IMR-90 (cell line): ENCODE data around the gene OR10H2. TPM values are rescaled to one million over a fixed set of nuclear protein-coding genes. Genes with fewer than 3 reads are reported as not detected.

Source experiments
- ATAC-seq: fragments of 200-7000 bp; cut with Tn5 transposase; 2 replicates; pipeline ENCODE4 v1.9.1; 2020; ENCODE audit warnings: low read depth, mild to moderate bottlenecking, moderate library complexity
- BruUV-seq: library from RNA; stranded (reverse); fragments of 400-500 nt; replicated peaks from 2 replicates; lab custom pipeline; 2021; lab: Mats Ljungman, UMichigan
- CTCF ChIA-PET: fragments of 300-600 bp; formaldehyde crosslinking; extraction: SDS; loops from one replicate; lab custom pipeline; 2021; ENCODE audit warnings: antibody characterized with exemption; lab: Yijun Ruan, JAX
- POLR2A ChIA-PET: fragments of 300-600 bp; sonication (Branson Sonifier 250); formaldehyde crosslinking; loops from one replicate; lab custom pipeline; 2022; ENCODE audit warnings: antibody characterized with exemption; ENCODE audit not compliant: unreplicated experiment; lab: Charles Lee
- DNase-seq: peaks from one replicate; pipeline ENCODE4 v3.0.0; 2013
- H2AFZ ChIP-seq: replicated peaks from 2 replicates; pipeline ENCODE3; 2013; ENCODE audit warnings: low read length, mild to moderate bottlenecking; ENCODE audit not compliant: poor library complexity
- H2AK5ac ChIP-seq: 2 replicates; pipeline ENCODE4 v1.6.1; 2013; ENCODE audit warnings: low read depth, low read length, inconsistent platforms
- H2AK9ac ChIP-seq: replicated peaks from 2 replicates; pipeline ENCODE3; 2013; ENCODE audit warnings: mild to moderate bottlenecking, low read depth, low read length, moderate library complexity; ENCODE audit not compliant: poor library complexity
- H2BK120ac ChIP-seq: 2 replicates; pipeline ENCODE4 v1.6.1; 2013; ENCODE audit warnings: low read depth, low read length, inconsistent platforms
- H2BK15ac ChIP-seq: 3 replicates; pipeline ENCODE4 v1.6.1; 2013; ENCODE audit warnings: low read depth, low read length, inconsistent platforms
- H2BK20ac ChIP-seq: 2 replicates; pipeline ENCODE4 v1.6.1; 2013; ENCODE audit warnings: low read depth, mild to moderate bottlenecking, inconsistent platforms, low read length, moderate library complexity
- H2BK5ac ChIP-seq: 2 replicates; pipeline ENCODE4 v1.6.1; 2013; ENCODE audit warnings: mild to moderate bottlenecking, low read depth, low read length, inconsistent platforms; ENCODE audit not compliant: poor library complexity, severe bottlenecking
- H3K14ac ChIP-seq: replicated peaks from 2 replicates; pipeline ENCODE4 v1.6.1; 2013; ENCODE audit warnings: low read depth, low read length, inconsistent platforms
- H3K18ac ChIP-seq: 2 replicates; pipeline ENCODE4 v1.6.1; 2013; ENCODE audit warnings: low read depth, low read length, control low read depth
- H3K23ac ChIP-seq: 2 replicates; pipeline ENCODE4 v1.6.1; 2013; ENCODE audit warnings: low read depth, low read length, inconsistent platforms
- H3K27ac ChIP-seq: 2 replicates; pipeline ENCODE4 v1.5.1; 2013; ENCODE audit warnings: mild to moderate bottlenecking, control low read depth, low read length; ENCODE audit not compliant: insufficient read depth
- H3K27me3 ChIP-seq: 2 replicates; pipeline ENCODE4 v1.6.1; 2013; ENCODE audit warnings: low read length; ENCODE audit not compliant: control insufficient read depth, insufficient read depth
- H3K36me3 ChIP-seq: 2 replicates; pipeline ENCODE4 v1.6.1; 2013; ENCODE audit warnings: low read length, mixed read lengths; ENCODE audit not compliant: control insufficient read depth, insufficient read depth
- H3K4ac ChIP-seq: 2 replicates; pipeline ENCODE4 v1.6.1; 2013; ENCODE audit warnings: low read depth, low read length, inconsistent platforms
- H3K4me1 ChIP-seq: 2 replicates; pipeline ENCODE4 v1.6.1; 2013; ENCODE audit warnings: low read length, mixed read lengths; ENCODE audit not compliant: control insufficient read depth, insufficient read depth
- H3K4me2 ChIP-seq: 2 replicates; pipeline ENCODE4 v1.6.1; 2013; ENCODE audit warnings: low read depth, mild to moderate bottlenecking, control low read depth, low read length, moderate library complexity
- H3K4me3 ChIP-seq: 2 replicates; pipeline ENCODE4 v1.5.1; 2013; ENCODE audit warnings: low read depth, mild to moderate bottlenecking, control low read depth, low read length, moderate library complexity; ENCODE audit not compliant: insufficient read depth
- H3K56ac ChIP-seq: 2 replicates; pipeline ENCODE4 v1.6.1; 2013; ENCODE audit warnings: low read length, inconsistent platforms; ENCODE audit not compliant: insufficient read depth; ENCODE audit errors: extremely low read depth
- H3K79me1 ChIP-seq, 2 experiments: 2 replicates each; pipeline ENCODE4 v1.6.1; 2013; ENCODE audit warnings: low read length in 2 of 2, inconsistent platforms in 1 of 2, low read depth in 1 of 2
- H3K9ac ChIP-seq: 2 replicates; pipeline ENCODE4 v1.6.1; 2013; ENCODE audit warnings: low read depth, low read length, control low read depth
- H3K9me1 ChIP-seq: 2 replicates; pipeline ENCODE4 v1.6.1; 2013; ENCODE audit warnings: low read length, inconsistent platforms; ENCODE audit not compliant: insufficient read depth
- H3K9me3 ChIP-seq: 2 replicates; pipeline ENCODE4 v1.6.1; 2013; ENCODE audit warnings: low read length; ENCODE audit not compliant: control insufficient read depth, insufficient read depth
- H4K20me1 ChIP-seq: 2 replicates; pipeline ENCODE4 v1.6.1; 2013; ENCODE audit warnings: low read length, inconsistent platforms; ENCODE audit not compliant: insufficient read depth
- H4K5ac ChIP-seq: 2 replicates; pipeline ENCODE4 v1.6.1; 2013; ENCODE audit warnings: mild to moderate bottlenecking, low read depth, low read length, control low read depth
- H4K8ac ChIP-seq, 2 experiments: 2 replicates each; pipeline ENCODE4 v1.6.1; 2013; ENCODE audit warnings: low read depth in 2 of 2, low read length in 2 of 2, control low read depth in 1 of 2, inconsistent platforms in 1 of 2
- H4K91ac ChIP-seq: 2 replicates; pipeline ENCODE4 v1.6.1; 2013; ENCODE audit warnings: low read depth, low read length, inconsistent platforms; ENCODE audit not compliant: insufficient read depth
- BHLHE40 ChIP-seq: fragments of 150-350 bp; IDR thresholded peaks from 2 replicates; pipeline ENCODE4 v1.6.1; 2016; ENCODE audit warnings: mild to moderate bottlenecking, low read depth, low read length
- CHD1 ChIP-seq: IDR thresholded peaks from 2 replicates; pipeline ENCODE4 v1.6.1; 2012; ENCODE audit warnings: low read depth, low read length, improper control_type of control experiment
- FOS ChIP-seq: fragments of 150-350 bp; IDR thresholded peaks from 2 replicates; pipeline ENCODE4 v1.6.1; 2016; ENCODE audit warnings: low read depth, low read length
- MAFK ChIP-seq: IDR thresholded peaks from 2 replicates; pipeline ENCODE4 v1.6.1; 2012; ENCODE audit warnings: low read depth, low read length, improper control_type of control experiment
- MXI1 ChIP-seq: IDR thresholded peaks from 2 replicates; pipeline ENCODE4 v1.6.1; 2012; ENCODE audit warnings: low read depth, mild to moderate bottlenecking, low read length, moderate library complexity, borderline replicate concordance
- NFE2L2 ChIP-seq: fragments of 150-350 bp; IDR thresholded peaks from 2 replicates; pipeline ENCODE4 v1.6.1; 2016; ENCODE audit warnings: low read depth, mild to moderate bottlenecking, low read length
- POLR2A ChIP-seq: IDR thresholded peaks from 2 replicates; pipeline ENCODE4 v1.6.1; 2012; ENCODE audit warnings: mild to moderate bottlenecking, low read depth, low read length
- RAD21 ChIP-seq: IDR thresholded peaks from 2 replicates; pipeline ENCODE4 v1.6.1; 2012; ENCODE audit warnings: low read length, improper control_type of control experiment
- RFX5 ChIP-seq: IDR thresholded peaks from 2 replicates; pipeline ENCODE4 v1.8.0; 2012; ENCODE audit warnings: low read depth, mild to moderate bottlenecking, low read length, moderate library complexity
- WGBS, 2 experiments: methylation state at CpG; one replicate each; pipeline versions ENCODE4 v1.1.5 to v1.1.7; 2013; ENCODE audit warnings: missing lambda C conversion rate in 2 of 2; ENCODE audit not compliant: insufficient read length in 1 of 2; ENCODE audit errors: extremely low coverage in 2 of 2; 5-methylcytosine and 5-hydroxymethylcytosine counted together
- dilution Hi-C: fragments of 300-500 bp; cut with HindIII; formaldehyde crosslinking; loops from one replicate; pipeline ENCODE4 v1.14.3; 2018; ENCODE audit warnings: low sequenced_read_pairs; ENCODE audit not compliant: unreplicated experiment
- in situ Hi-C: fragments of 300-500 bp; cut with MboI; formaldehyde crosslinking; loops from 3 replicates; pipeline ENCODE4 v1.14.3; 2019; ENCODE audit warnings: low sequenced_read_pairs, inconsistent platforms, mixed read lengths
- intact Hi-C: fragments of 100-400 bp; cut with micrococcal nuclease; formaldehyde crosslinking; loops from 2 replicates; pipeline ENCODE4 v1.10.0; 2022
- polyA plus RNA-seq, 3 experiments: library from polyadenylated mRNA; depleted of rRNA; stranded (reverse); fragments of >200 nt; gene quantifications; 2 replicates each; pipeline ENCODE4 v1.2.3, GENCODE V29; 2012; ENCODE audit warnings: low replicate concordance in 1 of 3
- total RNA-seq: library from RNA; depleted of rRNA; stranded (reverse); fragments of >200 nt; gene quantifications from 2 replicates; pipeline ENCODE4 v1.2.3, GENCODE V29; 2012
- TF ChIP-seq, protein P1 (sequence below): fragments of 150-350 bp; IDR thresholded peaks from 2 replicates; pipeline ENCODE4 v1.6.1; 2016; ENCODE audit warnings: low read depth, mild to moderate bottlenecking, low read length, moderate library complexity, borderline replicate concordance
- TF ChIP-seq, protein P2 (sequence below): fragments of 150-350 bp; IDR thresholded peaks from 2 replicates; pipeline ENCODE4 v1.6.1; 2017; ENCODE audit warnings: mild to moderate bottlenecking, antibody characterized with exemption, low read length, low read depth

The OR10H2 gene
- total and polyA plus RNA-seq, 2 of the 4 experiments (the other 2 are of a cell fraction): not detected

DNA sequence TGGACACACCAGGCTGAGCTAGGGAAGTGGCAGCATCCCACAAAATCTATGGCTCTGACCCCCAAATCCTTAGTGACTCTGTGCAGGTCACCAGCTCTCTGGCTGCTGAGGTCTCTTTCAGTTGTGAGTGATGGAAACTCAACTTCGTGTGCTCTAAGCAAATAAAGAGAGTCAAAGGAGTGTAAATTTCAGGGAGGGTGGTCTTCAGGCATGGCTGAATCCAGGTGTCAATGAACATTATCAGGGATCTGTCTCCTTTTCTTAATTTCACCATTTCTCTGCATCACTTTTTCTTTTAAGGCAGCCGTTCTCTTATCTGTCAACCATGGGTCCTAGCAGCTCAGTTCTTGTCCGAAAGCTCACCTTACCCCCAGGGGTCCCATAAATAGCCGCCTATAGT is 48.7 kb upstream of the OR10H2 start:
- 40% methylated on average over 1 of the region's 4 CpGs; no CpG with 5 or more reads in 1 of the 2 experiments for WGBS, 2 experiments
- Histone ChIP-seq H2BK5ac (no peak overlapping the region), H3K79me1 (no peaks in the 10 kb centered on the region), H3K9me3 (peaks cover 14% of the 10 kb centered on the region), H2AFZ (no peak overlapping the region), H3K9me1 (no peaks in the 10 kb centered on the region), H4K91ac (no peak overlapping the region), H3K36me3 (no peaks in the 10 kb centered on the region), H4K20me1 (no peaks in the 10 kb centered on the region), H4K8ac (no peak overlapping the region), H3K14ac (no peak overlapping the region), H3K18ac (no peak overlapping the region), H3K27me3 (no peaks in the 10 kb centered on the region), H2AK9ac (no peak overlapping the region), H4K5ac (no peak overlapping the region), H3K9ac (no peak overlapping the region), H3K4me2 (no peak overlapping the region), H3K56ac (no peak overlapping the region), H2AK5ac (no peak overlapping the region), H2BK120ac (no peak overlapping the region), H2BK15ac (no peak overlapping the region), H3K4me3 (no peak overlapping the region), H3K4me1 (no peaks in the 10 kb centered on the region), H3K4ac (no peak overlapping the region), H2BK20ac (no peak overlapping the region), H3K27ac (no peak overlapping the region), H3K23ac (no peak overlapping the region)
- in situ Hi-C loops: loop anchor here (10.0 kb wide), 1 partner anchor 96 kb away; no protein-coding TSS in a partner anchor
- intact Hi-C loops: no loop called here
- no peak for TF ChIP-seq RAD21
- TF ChIP-seq RFX5: no peak
- no peak for TF ChIP-seq CHD1
- TF ChIP-seq, protein P1, sequence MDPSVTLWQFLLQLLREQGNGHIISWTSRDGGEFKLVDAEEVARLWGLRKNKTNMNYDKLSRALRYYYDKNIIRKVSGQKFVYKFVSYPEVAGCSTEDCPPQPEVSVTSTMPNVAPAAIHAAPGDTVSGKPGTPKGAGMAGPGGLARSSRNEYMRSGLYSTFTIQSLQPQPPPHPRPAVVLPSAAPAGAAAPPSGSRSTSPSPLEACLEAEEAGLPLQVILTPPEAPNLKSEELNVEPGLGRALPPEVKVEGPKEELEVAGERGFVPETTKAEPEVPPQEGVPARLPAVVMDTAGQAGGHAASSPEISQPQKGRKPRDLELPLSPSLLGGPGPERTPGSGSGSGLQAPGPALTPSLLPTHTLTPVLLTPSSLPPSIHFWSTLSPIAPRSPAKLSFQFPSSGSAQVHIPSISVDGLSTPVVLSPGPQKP: no peak
- TF ChIP-seq MXI1: no peak
- TF ChIP-seq, protein P2, sequence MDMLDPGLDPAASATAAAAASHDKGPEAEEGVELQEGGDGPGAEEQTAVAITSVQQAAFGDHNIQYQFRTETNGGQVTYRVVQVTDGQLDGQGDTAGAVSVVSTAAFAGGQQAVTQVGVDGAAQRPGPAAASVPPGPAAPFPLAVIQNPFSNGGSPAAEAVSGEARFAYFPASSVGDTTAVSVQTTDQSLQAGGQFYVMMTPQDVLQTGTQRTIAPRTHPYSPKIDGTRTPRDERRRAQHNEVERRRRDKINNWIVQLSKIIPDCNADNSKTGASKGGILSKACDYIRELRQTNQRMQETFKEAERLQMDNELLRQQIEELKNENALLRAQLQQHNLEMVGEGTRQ: no peak
- TF ChIP-seq NFE2L2: no peak
- TF ChIP-seq POLR2A: no peak
- TF ChIP-seq FOS: no peak
- TF ChIP-seq BHLHE40: no peak
- no peak for TF ChIP-seq MAFK
- BruUV-seq: no TSS peak
- POLR2A ChIA-PET: no interaction called here
- CTCF ChIA-PET: no interaction called here
- DNase-seq (no peak), ATAC-seq (no peak)
- dilution Hi-C loops: no loop called here
